DMS153 (cell line): ENCODE measurements around the gene POLR1H.

ENCODE experiments used
- DNase-seq: peaks from one replicate; lab custom pipeline; 2025; lab: John Stamatoyannopoulos, UW

Gene POLR1H

DNA sequence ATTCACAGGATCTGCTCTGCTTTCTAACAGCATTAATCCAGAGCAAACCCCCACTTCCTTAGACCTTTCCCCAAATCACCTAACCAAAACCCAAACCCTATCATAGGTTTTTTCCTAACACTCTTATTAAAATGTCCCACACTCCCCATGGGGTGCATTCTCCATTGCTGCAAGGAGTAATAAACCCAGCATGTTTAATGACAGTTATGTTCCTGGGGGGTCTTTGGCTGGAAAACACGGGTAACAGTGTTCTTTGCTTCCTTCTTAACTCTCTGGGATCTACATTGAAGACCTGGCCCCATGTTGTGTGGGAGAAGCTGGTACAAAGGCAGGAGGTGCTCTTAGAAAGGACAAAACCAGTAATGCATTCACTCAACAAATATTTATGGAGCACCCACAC, 35.8 kb downstream of the POLR1H start:
- DNase-seq = no peak

DNA sequence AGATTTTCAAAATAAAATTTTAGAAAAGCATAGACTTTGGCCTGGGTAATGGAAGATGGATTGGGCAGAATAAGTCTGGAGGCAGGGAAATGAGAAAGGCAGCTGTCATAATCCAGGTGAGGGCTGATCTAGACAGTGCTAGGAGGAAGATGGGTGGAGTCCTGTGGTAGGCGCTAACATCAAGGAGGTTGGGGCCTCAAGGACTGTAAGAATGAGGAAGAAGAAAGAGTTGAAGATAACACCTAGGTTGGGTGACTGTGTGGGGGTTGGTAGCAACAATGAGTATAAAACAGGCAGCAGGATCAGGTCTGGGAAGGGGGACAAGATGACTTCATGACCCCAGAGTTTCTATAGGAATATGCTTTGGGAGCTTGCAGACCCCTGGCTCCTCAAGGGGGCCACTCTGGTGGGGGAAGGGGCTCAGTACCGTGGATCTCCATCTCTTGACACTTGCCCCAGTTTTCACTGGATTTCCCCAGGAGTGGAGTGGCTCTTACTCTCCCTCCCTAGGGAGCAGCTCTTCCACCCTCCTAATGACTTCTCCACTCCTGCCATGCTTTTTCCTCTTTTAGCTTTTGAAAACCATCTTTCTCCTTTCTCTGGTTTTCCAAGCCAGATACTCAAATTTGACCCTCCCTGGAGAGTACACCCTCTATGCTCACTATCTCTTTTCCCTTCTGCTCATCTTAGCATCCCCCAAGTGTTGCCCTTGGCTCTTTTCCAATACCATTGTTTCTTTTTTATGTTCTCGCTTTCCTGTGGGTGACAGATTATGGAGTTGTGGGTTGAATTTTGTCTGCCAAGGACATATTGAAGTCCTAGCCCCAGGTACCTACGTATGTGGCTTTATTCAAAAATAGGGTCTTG, 37.1 kb downstream of the POLR1H start:
- DNase-seq = no peak

DNA sequence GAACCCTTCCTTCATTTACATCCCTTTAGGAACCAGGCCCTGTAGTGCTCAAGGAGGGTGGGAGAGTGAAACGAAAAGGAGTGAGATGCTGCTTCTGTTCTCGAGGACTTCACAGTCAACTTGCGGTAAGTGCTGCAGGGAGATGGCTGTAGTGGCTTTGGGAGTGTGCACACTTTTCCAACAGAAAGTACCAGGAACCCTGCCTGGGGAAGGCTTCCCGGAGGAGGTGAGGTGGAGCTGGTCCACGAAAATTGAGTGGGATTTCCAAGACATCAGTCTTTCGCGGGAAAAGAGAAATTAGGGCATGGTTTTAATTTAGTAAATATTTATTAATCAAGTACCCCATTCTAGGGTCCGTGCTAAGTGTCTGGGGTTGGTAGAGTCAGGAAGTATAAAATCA, 39.1 kb downstream of the POLR1H start:
- no peak for DNase-seq

DNA sequence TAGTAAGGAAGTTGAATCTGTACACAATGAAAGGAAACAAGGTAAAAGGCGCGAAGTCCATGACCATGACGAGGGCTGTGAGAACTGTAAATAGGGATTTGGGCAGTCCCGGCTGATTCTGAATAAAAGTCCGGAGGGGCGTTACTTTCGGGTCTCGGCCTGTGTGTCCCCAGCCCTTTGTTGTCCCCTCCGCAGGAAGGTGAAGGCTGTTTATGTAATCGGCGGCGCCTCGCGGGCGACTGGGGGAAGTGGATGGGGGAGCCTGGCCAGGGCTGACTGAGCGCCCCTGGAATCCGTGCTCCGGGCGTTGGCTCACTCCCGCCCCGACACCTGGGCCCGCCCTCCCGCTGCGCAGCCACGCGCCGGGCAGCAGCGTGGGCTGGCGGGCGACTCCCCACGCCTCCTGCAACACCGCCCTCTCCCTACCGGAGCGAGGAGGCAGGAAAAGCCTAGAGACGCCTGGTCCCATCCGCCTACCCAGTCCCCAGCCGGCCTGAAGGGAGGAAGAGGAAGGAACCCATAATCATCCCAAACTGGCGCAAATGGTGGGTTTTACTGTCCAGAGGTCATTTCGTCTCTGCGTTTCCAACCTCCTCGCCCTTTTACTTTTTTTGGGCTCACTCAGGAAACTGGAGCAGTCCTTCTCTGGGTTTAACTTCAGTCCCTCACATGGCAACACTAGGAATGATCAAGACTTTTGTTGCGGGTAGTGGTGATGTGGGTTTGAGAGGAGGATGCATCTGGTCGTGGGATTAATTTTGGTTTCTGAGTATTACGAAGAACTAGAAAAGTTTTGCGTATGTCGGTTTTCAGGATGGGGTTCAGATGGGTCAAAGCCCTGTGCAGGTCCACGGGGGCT, 39.7 kb downstream of the POLR1H start:
- no peak for DNase-seq

DNA sequence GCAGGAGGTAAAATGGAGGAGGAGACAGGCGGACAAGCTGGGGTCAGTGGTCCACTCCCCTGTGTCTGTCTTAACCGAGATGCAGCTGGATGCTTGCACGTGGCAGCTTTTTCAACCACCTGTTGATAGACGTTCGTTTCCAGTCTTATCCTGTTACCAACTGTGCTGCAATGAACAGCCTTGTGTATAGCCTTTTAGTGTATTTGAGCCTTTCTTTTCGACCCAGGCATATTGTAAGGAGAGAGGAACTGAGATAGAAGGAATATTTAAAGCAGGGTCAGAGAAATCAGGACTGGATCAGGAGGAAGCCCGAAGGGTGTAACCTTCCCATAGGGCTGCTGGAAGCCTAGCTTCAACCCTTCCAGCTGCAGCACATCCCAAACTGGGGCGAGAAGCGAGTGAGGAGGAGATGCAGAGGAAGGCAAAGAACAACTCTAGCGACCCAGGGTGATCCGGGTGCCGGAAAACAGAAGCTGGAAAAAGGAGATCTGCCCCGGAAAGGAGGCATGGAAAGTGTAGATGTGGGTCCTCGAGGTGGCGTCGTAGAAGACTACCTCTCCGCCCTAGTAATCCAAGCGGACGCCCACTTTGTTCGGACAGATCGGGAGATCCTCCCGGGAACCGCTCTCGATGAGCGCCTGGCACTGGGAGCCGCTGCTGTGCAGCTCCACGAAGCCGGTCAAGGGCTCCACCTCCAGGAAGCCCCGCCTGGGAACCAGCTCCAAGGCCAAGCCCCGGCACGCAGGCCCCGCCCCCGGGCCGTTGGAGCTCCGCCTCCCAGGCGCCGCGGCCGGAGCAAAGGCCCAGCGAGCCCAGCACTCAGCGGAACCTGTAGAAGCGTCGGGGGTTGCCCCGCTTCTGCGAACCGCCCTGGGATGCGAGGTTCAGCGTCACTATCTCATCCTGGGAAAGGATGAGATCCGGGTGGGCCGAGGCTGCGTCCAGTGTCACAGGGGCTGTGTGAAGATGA, 40.7 kb downstream of the POLR1H start:
- peak; percentile 79 for DNase-seq

DNA sequence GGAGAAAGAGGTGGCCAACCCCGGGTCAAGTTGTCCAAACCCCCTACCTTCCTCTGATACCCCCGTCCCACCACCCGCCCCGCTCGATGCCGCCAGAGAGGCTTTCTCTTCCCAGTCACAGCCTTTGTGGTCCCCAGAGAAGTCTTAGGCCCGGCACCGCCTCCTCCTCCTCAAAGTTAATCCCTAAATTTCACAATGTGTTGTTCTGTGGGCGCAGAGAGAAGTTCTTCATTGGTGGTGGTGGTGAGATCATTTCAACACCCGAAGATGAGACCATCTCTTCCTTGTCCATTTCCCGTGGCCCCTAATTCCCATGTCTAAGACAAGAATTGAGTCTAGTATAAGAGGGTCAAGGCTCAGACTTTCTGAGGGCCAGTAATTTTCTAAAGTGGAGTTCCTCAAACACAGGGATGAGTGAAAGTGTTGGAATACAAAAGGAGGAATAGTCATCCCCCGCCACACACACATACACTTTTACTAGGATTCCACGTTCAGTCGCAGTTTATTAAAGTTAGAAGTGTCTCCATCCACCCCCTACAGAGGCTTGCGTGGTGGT, 41.4 kb downstream of the POLR1H start:
- DNase-seq = no peak

DNA sequence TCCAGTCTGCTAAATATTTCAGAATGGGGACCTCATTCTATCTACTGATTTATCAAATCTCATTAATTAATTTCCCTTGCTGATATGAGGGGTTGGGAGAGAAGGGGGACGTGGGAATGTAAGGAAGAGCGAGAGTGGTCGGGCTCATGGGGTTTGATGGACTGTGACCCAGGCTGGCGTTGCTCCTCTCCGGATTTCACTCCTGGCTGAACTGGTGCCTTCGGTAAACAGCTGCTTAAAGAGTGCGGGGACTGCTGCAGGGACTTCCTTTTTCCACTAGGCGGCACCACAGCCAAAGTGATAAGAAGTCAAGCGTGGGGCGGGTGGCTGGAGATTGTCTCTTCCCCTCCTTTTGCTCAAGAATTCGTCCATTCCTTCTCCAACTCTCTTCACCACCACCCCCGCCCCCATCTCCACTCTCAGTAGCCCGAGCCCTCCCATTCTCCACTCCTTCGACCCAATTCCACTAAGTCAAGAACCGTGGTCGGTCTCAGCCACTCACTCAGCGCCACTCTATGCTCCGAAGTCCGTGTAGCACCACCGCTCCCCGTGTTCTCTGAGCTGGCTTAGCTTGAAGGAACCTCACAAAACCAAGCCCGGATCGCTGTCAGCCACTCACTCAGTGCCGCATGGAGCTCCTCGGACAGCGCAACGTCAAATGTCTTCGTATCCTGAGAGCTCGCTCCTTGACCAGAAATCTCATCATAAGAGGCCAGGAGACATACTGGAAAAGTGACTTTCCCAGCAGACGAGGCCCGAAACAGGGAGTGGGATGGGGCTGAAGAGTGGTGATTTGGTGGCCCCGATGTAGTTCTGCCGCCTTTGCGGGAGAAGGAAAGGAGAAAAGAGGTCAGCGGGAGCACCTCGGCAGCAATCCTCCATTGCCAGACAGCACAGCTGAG, 42.2 kb downstream of the POLR1H start:
- DNase-seq = peak; percentile 51

DNA sequence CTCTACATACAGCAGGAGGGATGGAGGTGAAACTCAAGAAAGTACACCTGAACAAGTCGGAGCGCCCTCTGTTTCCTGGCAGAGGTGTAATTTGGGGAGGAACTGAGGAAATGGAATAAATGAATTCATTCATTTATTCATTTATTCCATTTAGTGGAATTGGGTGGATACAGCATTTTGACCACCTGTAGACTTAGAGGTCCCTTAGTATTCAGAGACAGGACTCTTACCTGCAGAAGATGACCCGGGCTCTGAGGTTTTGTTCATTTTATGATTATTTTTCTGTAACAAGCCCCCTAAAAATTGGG, 42.8 kb downstream of the POLR1H start:
- no peak for DNase-seq

DNA sequence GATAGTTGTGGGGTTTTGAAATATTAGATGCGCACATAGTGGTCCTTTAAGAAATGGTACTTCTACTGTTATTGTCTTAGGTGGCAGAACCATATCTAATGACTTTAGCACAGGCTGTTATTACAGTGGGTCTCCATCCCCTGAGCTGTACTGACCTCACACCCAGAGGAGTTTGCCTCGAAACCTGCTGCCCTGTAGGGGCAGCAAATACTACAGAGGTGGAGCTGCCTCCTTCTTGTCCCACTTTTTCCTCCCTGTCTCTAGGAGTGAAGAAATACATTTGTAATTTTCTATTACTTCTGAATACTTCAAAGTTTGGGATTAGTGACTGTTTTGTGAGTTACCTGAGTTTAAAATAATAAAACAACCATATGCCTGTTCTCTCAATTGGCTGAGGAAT, 43.6 kb downstream of the POLR1H start:
- DNase-seq = no peak

DNA sequence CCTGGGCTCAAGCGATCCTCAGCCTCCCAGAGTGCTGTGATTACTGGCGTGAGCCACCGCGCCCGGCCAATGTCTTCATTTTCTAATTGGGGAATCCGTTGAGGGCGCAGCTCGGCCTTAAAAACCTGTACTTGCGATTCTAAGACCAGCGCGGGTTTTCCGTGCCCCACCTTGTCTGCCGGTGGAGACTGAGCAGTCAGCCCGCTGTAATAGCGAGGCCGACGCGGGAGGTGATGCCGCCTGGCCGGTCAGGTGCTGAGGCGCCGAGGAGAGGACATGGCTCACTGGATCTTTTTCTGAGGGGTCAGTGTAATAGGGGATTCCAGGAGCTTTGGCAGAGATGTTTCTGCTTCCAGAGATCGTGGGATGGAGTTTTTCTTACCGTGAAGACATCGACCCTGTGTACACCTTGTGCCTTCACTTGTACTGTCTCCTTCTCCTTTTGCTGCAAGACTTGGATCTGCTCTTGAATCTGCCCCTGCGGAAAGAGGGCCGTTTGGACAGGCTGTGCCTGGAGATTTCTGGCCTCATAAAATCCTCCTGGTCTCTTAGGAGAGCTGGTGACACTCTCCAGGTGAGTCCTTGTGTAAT, 50.3 kb downstream of the POLR1H start:
- DNase-seq = no peak

DNA sequence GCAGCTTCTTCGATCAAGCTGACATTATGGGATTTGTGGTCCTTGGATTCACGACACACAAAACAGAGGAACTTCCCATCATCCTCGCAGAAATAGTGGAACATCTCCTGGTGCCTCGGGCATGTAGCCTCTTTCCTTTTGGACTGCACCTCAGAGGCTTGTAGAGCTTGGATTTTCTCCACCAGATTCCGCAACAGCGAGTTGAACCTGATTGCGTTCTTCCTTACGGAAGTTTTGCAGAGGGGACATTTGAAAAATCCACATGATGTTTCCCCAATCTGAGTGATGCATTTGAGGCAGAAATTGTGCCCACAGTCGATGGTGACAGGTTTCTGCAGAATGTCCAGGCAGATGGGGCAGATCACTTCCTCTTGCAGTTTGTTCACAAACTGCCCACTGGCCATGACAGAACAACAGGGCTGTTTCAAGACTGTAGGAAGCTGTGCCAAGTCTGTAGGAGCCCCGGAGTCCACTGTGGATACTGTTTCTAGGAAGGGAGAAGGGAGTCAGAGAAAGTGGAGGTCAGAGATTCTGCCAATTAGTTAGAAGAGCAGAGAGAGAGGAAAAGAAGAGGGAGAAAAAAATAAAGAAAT, 51.4 kb downstream of the POLR1H start:
- no peak for DNase-seq

DNA sequence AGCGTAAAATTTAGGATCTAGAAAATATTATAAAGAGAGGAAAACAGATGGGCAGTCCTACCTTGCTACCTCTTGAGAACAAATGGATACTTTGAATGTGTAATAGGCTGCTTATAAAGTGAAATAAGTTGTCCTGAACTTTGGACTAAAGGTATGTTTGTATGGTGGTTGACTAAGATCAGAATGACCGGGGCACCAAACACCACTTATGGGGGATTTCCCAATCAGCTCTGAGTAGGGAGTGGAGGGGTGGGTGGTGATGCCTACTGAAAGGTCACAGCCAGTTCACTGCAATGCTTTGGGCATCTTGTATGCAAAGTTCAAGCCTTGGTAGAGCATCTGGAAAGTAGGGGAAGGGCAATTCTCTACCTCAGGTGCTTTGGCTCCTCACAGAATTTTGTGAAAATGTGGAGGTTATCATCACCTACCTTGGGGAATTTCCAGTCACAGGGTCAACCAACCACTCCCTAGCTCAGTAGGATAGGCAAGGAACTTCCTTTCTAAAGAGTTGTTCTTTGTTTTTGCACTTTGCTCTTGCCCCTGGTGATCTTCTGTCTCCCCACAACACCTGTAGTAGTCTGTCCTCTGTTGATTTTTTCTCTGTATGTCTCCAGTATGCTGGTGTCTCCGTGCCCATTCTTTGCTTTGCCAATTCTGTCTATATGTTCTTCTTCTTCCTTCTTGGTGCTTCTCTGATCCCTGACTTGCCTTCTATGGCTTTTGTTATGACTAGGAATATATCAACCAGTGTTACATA, 52.1 kb downstream of the POLR1H start, which contains the start of gene TRIM31:
TRIM31 (minus strand) TSS at position 88 of the 757 bp plus-strand sequence. CDS start 285 bp downstream, outside the sequence.
- DNase-seq = no peak

DNA sequence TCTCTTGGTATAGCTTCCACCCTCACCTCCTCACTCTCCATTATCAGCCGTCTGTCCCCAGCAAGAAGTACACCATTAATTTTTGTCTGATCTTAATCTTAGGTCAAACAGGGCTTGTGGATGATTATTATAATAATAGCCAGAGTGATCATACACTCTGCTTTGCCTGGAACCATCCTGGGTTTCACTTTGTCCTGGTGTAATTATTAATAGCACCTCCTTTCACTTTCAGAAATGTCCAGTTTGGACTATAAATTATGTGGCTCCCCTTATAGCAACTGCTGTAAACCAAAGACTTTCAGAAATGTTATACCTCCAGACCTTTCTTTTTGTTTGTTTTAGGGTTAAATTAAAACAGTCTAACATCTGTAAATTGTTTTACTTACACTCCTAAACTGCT, 52.8 kb downstream of the POLR1H start:
- no peak for DNase-seq
